ENCODE measurements around the gene ACTR3. TPM values are rescaled to one million over a fixed set of nuclear protein-coding genes. Genes with fewer than 3 reads are reported as not detected.

ACTR3 gene
- total RNA-seq, 4 donors from 2014 or later, result 73.0 to 106 (median 89.7) TPM

DNA sequence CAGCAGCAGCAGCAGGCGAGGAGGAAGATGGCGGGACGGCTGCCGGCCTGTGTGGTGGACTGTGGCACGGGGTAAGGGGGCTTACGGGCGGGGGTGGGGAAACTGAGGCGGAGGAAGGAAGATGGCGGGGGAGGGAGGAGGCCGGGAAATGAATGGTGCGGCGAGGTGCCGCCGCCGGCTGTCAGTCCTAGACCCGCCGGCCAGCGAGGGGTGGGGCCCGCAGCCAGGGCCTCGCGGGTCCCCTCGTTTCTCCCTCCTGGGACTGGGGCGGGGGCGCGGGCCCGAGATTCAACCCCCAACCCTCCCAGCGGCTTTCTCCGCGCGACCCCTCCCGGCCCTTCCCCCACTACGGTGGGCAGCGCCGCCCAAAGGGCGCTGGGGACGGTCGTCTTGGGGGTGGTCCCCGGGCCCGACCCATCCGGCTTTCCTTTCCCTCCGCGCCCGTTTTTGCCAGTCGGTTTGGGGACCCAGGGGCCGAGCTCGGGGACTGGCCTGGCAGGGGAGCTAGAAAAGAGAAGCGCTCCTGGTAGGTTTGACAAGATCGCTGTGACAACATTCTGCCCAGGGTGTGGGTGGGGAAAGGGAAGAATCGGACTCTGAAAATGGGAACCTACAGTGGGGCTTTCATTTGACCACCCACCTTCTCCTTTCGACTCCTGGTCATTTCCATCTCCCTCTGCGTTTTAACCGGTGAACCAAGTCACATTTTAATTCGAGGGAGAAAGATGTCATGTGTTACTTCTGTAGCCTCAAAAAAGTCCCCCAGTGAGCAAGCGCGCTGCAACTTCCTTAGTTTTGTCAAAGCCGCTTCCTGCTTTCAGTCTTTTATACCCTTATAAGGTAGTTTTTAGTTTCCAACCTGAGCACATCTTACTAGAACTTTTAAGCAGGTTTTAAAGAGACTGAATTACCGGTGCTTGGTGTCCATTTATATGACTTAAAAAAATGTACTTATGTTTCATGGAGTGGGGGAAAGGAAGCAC, 655 bp downstream of the ACTR3 start:
- Histone ChIP-seq H3K36me3 (no peaks in the 10 kb centered on the region), H3K9me3 (no peaks in the 10 kb centered on the region), H3K27ac (peak overlapping the region; percentile 92 to 99 (median 96)), H3K4me1 (peaks cover 0 to 71% (median 30%) of the 10 kb centered on the region in 4 donors), H3K4me3 (peak overlapping the region; percentile 81 to 97 (median 90)), H3K27me3 (no peaks in the 10 kb centered on the region)
- DNase-seq (ENCODE audit: low spot score in 2 of 2), result peak; percentile 18 to 56
- 0% methylated on average over 32 to 47 of the region's 57 CpGs for WGBS, 2 donors
- TF ChIP-seq, protein P1, sequence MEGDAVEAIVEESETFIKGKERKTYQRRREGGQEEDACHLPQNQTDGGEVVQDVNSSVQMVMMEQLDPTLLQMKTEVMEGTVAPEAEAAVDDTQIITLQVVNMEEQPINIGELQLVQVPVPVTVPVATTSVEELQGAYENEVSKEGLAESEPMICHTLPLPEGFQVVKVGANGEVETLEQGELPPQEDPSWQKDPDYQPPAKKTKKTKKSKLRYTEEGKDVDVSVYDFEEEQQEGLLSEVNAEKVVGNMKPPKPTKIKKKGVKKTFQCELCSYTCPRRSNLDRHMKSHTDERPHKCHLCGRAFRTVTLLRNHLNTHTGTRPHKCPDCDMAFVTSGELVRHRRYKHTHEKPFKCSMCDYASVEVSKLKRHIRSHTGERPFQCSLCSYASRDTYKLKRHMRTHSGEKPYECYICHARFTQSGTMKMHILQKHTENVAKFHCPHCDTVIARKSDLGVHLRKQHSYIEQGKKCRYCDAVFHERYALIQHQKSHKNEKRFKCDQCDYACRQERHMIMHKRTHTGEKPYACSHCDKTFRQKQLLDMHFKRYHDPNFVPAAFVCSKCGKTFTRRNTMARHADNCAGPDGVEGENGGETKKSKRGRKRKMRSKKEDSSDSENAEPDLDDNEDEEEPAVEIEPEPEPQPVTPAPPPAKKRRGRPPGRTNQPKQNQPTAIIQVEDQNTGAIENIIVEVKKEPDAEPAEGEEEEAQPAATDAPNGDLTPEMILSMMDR (IDR thresholded peaks at IDR 0.05), result no peak
- TF ChIP-seq POLR2A (IDR thresholded peaks at IDR 0.05), result peak; percentile 54 to 60
- peak in 1 of 2 donors; percentile 78 for TF ChIP-seq EP300 (IDR thresholded peaks at IDR 0.05)

DNA sequence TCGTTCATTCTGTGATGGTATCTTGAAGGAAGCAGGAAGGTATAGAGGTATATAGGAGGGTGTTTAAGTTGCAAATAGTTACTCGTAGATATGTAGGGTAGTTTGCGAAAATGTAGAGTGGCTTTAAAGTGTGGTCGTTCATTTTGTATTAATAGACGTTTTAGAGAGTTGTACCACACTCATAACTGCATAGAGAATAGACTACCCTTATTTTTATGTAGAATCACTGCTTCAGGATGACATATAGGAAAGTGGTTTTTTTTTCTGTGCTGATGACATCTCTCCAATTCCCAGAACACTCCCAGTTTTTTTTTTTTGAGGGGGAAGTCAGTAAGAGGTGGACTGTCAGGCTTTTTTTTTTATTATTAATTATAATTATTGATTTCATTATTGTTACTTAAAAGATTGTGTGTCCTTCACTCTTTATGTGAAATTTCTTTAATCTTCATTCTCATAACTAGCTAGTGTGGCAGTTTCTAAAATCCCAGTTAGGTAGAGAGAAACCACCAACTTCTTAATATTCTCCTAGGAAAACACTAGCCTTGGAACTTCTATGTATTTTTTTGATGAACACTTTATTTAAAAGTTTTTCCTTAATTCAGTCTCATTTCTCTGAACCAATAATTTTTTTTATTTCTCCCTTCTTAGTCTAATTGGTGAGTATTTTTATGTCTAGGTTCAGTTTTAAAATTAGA, 1.5 kb downstream of the ACTR3 start:
- no peaks in the 10 kb centered on the region for H3K27me3 ChIP-seq
- TF ChIP-seq EP300 (IDR thresholded peaks at IDR 0.05) (no peak), POLR2A (IDR thresholded peaks at IDR 0.05) (no peak)
- TF ChIP-seq, protein P1 (IDR thresholded peaks at IDR 0.05), result no peak
- peaks cover 0 to 77% (median 38%) of the 10 kb centered on the region in 4 donors for H3K4me1 ChIP-seq
- H3K4me3 ChIP-seq, result peak overlapping the region; percentile 81 to 97 (median 90)
- no peaks in the 10 kb centered on the region for H3K9me3 ChIP-seq
- no peak for DNase-seq (ENCODE audit: low spot score in 2 of 2)
- WGBS, 2 donors, result 5 to 6% methylated on average over 5 of the region's 5 CpGs
- H3K27ac ChIP-seq, result peak overlapping the region; percentile 92 to 99 (median 96)
- H3K36me3 ChIP-seq, result no peaks in the 10 kb centered on the region

DNA sequence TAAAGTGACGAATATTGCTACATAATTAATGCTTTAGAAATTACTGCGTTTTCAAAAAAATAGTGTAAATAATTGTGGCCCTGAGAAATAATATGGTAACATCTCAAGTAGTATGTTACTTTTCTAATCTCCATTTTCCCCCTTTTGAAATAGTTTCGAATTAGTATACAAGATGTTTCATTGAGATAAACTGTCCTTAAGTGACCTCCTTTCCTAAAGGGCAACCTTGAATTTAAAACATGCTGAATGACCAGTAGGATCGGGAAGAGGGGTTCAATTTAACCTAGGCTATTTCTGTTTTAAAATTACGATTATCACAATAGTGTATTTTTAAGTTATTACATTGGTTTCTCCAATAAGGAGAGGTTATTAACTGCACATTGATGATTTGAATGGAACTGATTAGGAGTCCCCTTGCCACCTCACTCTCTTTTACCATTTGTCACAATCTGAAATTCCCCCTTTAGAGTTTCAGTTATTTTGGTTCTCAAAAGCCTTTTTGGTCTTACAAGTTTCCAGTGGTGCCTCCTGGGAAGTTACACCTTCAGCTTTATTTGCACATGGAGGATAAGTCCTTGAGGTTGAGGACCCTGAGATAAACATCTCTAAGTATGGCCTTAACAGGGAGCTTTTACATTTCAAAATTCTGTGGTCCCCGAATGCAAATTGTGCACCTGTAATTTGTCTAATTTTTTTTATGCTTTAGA, 2.3 kb downstream of the ACTR3 start:
- peaks cover 0 to 79% (median 44%) of the 10 kb centered on the region in 4 donors for H3K4me1 ChIP-seq

DNA sequence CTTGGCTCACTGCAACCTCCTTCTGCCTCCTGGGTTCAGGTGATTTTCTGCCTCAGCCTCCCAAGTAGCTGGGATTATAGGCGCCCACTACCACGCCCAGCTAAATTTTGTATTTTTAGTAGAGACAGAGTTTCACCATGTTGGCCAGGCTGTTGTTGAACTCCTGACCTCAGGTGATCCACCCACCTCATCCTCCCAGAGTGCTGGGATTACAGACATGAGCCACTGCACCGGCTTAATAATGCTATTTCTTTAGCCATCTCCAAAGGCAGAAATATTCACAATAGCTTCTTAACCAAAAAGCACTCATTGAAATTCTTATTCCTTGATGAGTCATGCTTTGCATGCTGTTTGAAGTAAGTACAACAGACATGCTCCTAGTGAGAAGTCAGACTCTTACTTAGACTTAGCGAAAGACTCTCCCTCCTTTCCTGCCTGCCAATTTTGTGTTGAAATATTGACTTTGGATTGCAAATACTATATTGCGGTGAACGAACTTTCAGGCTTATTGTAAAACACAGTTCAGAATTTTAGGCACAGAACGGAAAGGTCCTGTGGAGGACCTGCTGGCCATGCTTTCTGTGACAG, 4.4 kb downstream of the ACTR3 start:
- WGBS, 2 donors, result 57 to 68% methylated on average over 7 of the region's 7 CpGs
- H3K27me3 ChIP-seq, result no peaks in the 10 kb centered on the region
- no peaks in the 10 kb centered on the region for H3K9me3 ChIP-seq
- H3K27ac ChIP-seq, result peak overlapping the region in 1 of 4 donors; percentile 22
- H3K4me3 ChIP-seq, result no peak overlapping the region
- TF ChIP-seq, protein P1 (IDR thresholded peaks at IDR 0.05), result no peak
- TF ChIP-seq EP300 (IDR thresholded peaks at IDR 0.05), result peak in 1 of 2 donors; percentile 79
- peaks cover 0 to 82% (median 56%) of the 10 kb centered on the region in 4 donors for H3K4me1 ChIP-seq
- no peak for DNase-seq (ENCODE audit: low spot score in 2 of 2)
- no peaks in the 10 kb centered on the region for H3K36me3 ChIP-seq

More for the DNA sequence above, 2.3 kb downstream of the ACTR3 start:
- WGBS, 2 donors, result 50 to 52% methylated on average over 6 of the region's 6 CpGs
- Histone ChIP-seq H3K9me3 (no peaks in the 10 kb centered on the region), H3K27ac (peak overlapping the region in 2 of 4 donors; percentile 94 to 99), H3K27me3 (no peaks in the 10 kb centered on the region), H3K4me3 (no peak overlapping the region), H3K36me3 (no peaks in the 10 kb centered on the region)
- DNase-seq (ENCODE audit: low spot score in 2 of 2), result no peak
- TF ChIP-seq, protein P1 (IDR thresholded peaks at IDR 0.05), result no peak
- TF ChIP-seq POLR2A (IDR thresholded peaks at IDR 0.05), result no peak
- no peak for TF ChIP-seq EP300 (IDR thresholded peaks at IDR 0.05)
